ENCODE data around the gene PEMT. TPM values are rescaled to one million over a fixed set of nuclear protein-coding genes. Genes with fewer than 3 reads are reported as not detected.

The PEMT gene
- polyA plus RNA-seq, 2 donors = 27.2 to 34.2 TPM

DNA sequence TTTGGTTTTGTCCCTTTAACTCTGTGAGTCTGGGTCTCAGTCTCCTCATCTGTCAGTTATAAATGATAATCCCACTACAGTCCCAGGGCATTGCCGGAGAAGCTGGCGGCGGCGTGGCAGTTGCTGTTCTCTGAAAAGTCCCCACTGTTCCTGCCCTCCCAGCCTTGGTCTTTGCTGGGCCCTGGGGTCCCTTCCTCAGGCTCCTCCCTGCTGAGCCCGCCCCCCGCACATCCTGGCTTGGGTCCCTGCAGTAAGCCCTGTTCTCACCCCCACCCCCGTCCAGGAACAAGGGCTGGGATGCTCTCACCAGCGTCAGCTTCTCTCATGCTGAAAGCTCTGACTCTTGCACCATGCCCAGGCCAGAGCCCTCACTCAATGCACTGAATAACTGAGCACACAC lies 35.3 kb upstream of the PEMT start:
- 83% methylated on average over 8 of the region's 8 CpGs for WGBS, 2 donors

DNA sequence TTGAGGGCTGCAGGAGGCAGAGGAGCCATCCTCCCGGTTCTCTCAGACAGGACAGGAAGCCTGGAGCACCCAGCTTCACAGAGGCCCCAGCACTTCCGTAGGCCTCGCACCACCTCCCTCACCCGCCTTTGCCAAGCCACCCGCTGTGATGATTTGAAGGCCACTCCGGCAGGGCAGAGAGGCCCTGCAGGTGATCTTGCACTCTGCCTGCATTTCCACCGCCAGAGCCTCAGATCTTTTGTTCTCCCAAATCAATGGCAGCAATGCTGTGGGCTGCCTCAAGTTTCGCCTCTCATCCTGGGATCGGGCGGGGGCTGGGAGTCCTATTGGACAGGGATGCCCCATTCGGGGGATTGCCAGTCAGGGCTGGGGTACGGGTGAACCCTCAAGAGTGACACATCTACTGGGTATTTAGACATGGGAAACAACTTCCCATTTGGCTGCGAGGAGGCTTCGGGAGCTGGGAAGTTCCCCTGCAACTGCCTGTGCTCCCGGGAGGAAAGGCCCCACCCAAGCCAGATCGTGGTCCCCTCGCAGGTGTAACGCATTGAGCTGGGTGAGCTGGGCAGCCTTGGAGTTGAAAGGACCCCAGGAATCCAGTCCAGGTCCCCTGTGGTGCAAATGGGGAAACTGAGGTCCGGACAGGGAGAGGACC lies 34.8 kb upstream of the PEMT start:
- no peaks in the 10 kb centered on the region for H3K27me3 ChIP-seq (ENCODE audit: control insufficient read depth in 1 of 2, insufficient read depth in 2 of 2, low read length in 2 of 2)
- H3K9me3 ChIP-seq (ENCODE audit: control insufficient read depth in 2 of 2, insufficient read depth in 1 of 2, low read depth in 1 of 2, low read length in 1 of 2) = no peaks in the 10 kb centered on the region
- H3K4me3 ChIP-seq (ENCODE audit: low read depth in 1 of 2, low read length in 2 of 2) = no peak overlapping the region
- no peaks in the 10 kb centered on the region for H3K36me3 ChIP-seq (ENCODE audit: control insufficient read depth in 2 of 2, insufficient read depth in 2 of 2, low read length in 1 of 2)
- no peak overlapping the region for H3K27ac ChIP-seq (ENCODE audit: low read depth in 2 of 2, low read length in 1 of 2)
- peaks cover 0 to 2% of the 10 kb centered on the region in 2 donors for H3K4me1 ChIP-seq (ENCODE audit: control insufficient read depth in 2 of 2, insufficient read depth in 2 of 2, low read length in 1 of 2)
- WGBS, 2 donors = 71 to 74% methylated on average over 19 of the region's 19 CpGs

More for the DNA sequence above, 35.3 kb upstream of the PEMT start:
- Histone ChIP-seq H3K4me3 (ENCODE audit: low read depth in 1 of 2, low read length in 2 of 2) (no peak overlapping the region), H3K36me3 (ENCODE audit: control insufficient read depth in 2 of 2, insufficient read depth in 2 of 2, low read length in 1 of 2) (no peaks in the 10 kb centered on the region), H3K27ac (ENCODE audit: low read depth in 2 of 2, low read length in 1 of 2) (no peak overlapping the region), H3K4me1 (ENCODE audit: control insufficient read depth in 2 of 2, insufficient read depth in 2 of 2, low read length in 1 of 2) (peaks cover 0 to 2% of the 10 kb centered on the region in 2 donors), H3K9me3 (ENCODE audit: control insufficient read depth in 2 of 2, insufficient read depth in 1 of 2, low read depth in 1 of 2, low read length in 1 of 2) (no peaks in the 10 kb centered on the region), H3K27me3 (ENCODE audit: control insufficient read depth in 1 of 2, insufficient read depth in 2 of 2, low read length in 2 of 2) (no peaks in the 10 kb centered on the region)

- H3K4me3 ChIP-seq (ENCODE audit: low read depth in 1 of 2, low read length in 2 of 2) = no peak overlapping the region
- 75 to 77% methylated on average over 9 of the region's 9 CpGs for WGBS, 2 donors
- H3K27ac ChIP-seq (ENCODE audit: low read depth in 2 of 2, low read length in 1 of 2) = no peak overlapping the region
- no peaks in the 10 kb centered on the region for H3K36me3 ChIP-seq (ENCODE audit: control insufficient read depth in 2 of 2, insufficient read depth in 2 of 2, low read length in 1 of 2)
- H3K27me3 ChIP-seq (ENCODE audit: control insufficient read depth in 1 of 2, insufficient read depth in 2 of 2, low read length in 2 of 2) = no peaks in the 10 kb centered on the region
- H3K4me1 ChIP-seq (ENCODE audit: control insufficient read depth in 2 of 2, insufficient read depth in 2 of 2, low read length in 1 of 2) = peaks cover 0 to 2% of the 10 kb centered on the region in 2 donors
- H3K9me3 ChIP-seq (ENCODE audit: control insufficient read depth in 2 of 2, insufficient read depth in 1 of 2, low read depth in 1 of 2, low read length in 1 of 2) = no peaks in the 10 kb centered on the region
Measured at GRCh38 chr17:17624741-17625140, 33.2 kb upstream of the PEMT start.

GRCh38 chr17:17623904-17624303 lies 32.4 kb upstream of the PEMT start:
- 95 to 97% methylated on average over 9 of the region's 9 CpGs for WGBS, 2 donors
- no peaks in the 10 kb centered on the region for H3K9me3 ChIP-seq (ENCODE audit: control insufficient read depth in 2 of 2, insufficient read depth in 1 of 2, low read depth in 1 of 2, low read length in 1 of 2)

DNA sequence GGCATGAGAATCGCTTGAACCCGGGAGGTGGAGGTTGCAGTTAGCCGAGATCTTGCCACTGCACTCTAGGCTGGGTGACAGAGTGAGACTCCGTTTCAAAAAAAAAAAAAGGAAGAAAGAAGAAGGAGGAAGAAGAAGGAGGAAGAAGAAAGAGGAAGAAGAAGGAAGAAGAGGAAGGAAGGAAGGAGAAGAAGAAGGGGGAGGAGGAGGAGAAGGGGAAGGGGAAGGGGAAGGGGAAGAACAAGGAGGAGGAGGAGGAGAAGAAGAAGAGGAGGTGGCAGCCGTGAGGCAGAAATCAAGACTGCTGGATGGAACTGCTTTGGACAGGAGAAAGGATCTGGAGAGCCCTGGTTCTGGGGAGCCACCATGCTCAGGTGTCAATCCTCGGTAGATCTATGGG lies 29.7 kb upstream of the PEMT start:
- H3K36me3 ChIP-seq (ENCODE audit: control insufficient read depth in 2 of 2, insufficient read depth in 2 of 2, low read length in 1 of 2) = no peaks in the 10 kb centered on the region
- WGBS, 2 donors = 74 to 79% methylated on average over 6 of the region's 6 CpGs
- H3K4me3 ChIP-seq (ENCODE audit: low read depth in 1 of 2, low read length in 2 of 2) = no peak overlapping the region
- peaks cover 0 to 2% of the 10 kb centered on the region in 2 donors for H3K4me1 ChIP-seq (ENCODE audit: control insufficient read depth in 2 of 2, insufficient read depth in 2 of 2, low read length in 1 of 2)
- no peak overlapping the region for H3K27ac ChIP-seq (ENCODE audit: low read depth in 2 of 2, low read length in 1 of 2)
- H3K9me3 ChIP-seq (ENCODE audit: control insufficient read depth in 2 of 2, insufficient read depth in 1 of 2, low read depth in 1 of 2, low read length in 1 of 2) = no peaks in the 10 kb centered on the region
- H3K27me3 ChIP-seq (ENCODE audit: control insufficient read depth in 1 of 2, insufficient read depth in 2 of 2, low read length in 2 of 2) = no peaks in the 10 kb centered on the region

More at GRCh38 chr17:17623904-17624303, 32.4 kb upstream of the PEMT start:
- Histone ChIP-seq H3K36me3 (ENCODE audit: control insufficient read depth in 2 of 2, insufficient read depth in 2 of 2, low read length in 1 of 2) (no peaks in the 10 kb centered on the region), H3K27ac (ENCODE audit: low read depth in 2 of 2, low read length in 1 of 2) (no peak overlapping the region), H3K4me1 (ENCODE audit: control insufficient read depth in 2 of 2, insufficient read depth in 2 of 2, low read length in 1 of 2) (peaks cover 0 to 2% of the 10 kb centered on the region in 2 donors), H3K27me3 (ENCODE audit: control insufficient read depth in 1 of 2, insufficient read depth in 2 of 2, low read length in 2 of 2) (no peaks in the 10 kb centered on the region), H3K4me3 (ENCODE audit: low read depth in 1 of 2, low read length in 2 of 2) (no peak overlapping the region)

DNA sequence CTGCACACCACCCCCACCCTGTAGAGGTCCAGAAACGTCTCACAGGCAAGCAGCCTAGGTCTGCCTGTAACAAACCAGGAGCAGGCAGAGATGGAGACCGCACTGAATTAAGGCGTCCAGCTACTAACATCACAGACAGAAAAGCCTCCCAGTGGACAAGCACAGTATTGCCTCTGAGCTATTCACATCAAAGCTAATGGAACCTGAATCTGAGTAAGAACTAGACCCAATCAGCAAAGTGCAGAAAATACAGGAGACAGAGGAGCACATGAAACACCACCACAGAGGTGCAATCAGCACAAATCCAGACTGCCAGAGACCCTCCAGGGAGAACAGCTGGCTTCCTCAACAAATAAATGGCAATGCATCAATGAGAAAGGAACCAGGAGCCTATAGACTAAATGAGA lies 22.2 kb upstream of the PEMT start:
- Histone ChIP-seq H3K36me3 (ENCODE audit: control insufficient read depth in 2 of 2, insufficient read depth in 2 of 2, low read length in 1 of 2) (no peaks in the 10 kb centered on the region), H3K9me3 (ENCODE audit: control insufficient read depth in 2 of 2, insufficient read depth in 1 of 2, low read depth in 1 of 2, low read length in 1 of 2) (no peaks in the 10 kb centered on the region)
- WGBS, 2 donors = 3% methylated on average over 3 of the region's 3 CpGs

DNA sequence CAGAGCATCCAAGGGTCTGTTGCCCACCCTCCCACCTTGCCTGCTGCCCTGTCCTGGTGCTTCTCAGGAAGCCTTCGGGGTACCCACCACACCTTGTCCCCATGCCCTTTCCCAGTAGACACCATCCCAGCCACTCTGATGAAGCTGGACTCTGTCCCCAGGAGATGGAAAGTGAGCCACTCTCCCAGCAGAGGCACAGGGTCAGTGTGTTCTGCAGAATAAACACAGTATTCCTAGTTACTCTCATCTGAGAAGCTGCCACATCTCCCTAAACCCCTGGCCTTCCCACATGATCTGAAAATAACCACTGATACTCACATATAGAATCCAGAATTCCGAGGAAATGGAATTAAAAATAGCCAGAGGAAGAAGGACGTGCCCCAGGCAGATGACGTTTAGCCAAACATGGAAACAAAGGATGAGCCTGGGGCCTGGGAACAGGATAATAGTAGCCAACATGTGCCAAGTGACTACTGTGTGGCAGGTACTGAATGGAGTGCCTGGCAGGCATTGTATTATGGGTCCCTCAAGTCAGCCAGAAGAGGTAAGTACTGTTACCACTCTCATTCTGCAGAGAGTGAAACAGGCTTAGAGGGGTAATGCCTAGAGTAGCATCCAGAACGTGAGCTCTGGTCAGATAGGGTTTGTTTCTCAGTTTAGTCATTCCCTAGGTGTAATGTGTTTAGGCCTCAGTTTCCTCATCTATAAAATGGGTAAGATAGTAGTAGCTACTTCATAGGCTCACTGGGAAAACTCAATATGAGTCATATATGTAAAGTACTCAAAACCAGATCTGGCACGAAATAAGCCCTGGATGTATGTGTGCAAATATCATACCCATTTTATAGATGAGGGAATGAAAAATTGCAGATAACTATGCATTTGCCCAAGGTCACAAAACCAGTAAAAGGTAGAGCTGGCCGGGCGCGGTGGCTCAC lies 20.8 kb upstream of the PEMT start:
- Histone ChIP-seq H3K4me3 (ENCODE audit: low read depth in 1 of 2, low read length in 2 of 2) (no peak overlapping the region), H3K27ac (ENCODE audit: low read depth in 2 of 2, low read length in 1 of 2) (no peak overlapping the region), H3K4me1 (ENCODE audit: control insufficient read depth in 2 of 2, insufficient read depth in 2 of 2, low read length in 1 of 2) (no peaks in the 10 kb centered on the region), H3K27me3 (ENCODE audit: control insufficient read depth in 1 of 2, insufficient read depth in 2 of 2, low read length in 2 of 2) (no peaks in the 10 kb centered on the region), H3K36me3 (ENCODE audit: control insufficient read depth in 2 of 2, insufficient read depth in 2 of 2, low read length in 1 of 2) (no peaks in the 10 kb centered on the region), H3K9me3 (ENCODE audit: control insufficient read depth in 2 of 2, insufficient read depth in 1 of 2, low read depth in 1 of 2, low read length in 1 of 2) (no peaks in the 10 kb centered on the region)
- 67 to 78% methylated on average over 9 of the region's 9 CpGs for WGBS, 2 donors

More for the DNA sequence above, 22.2 kb upstream of the PEMT start:
- Histone ChIP-seq H3K4me3 (ENCODE audit: low read depth in 1 of 2, low read length in 2 of 2) (no peak overlapping the region), H3K27me3 (ENCODE audit: control insufficient read depth in 1 of 2, insufficient read depth in 2 of 2, low read length in 2 of 2) (no peaks in the 10 kb centered on the region), H3K27ac (ENCODE audit: low read depth in 2 of 2, low read length in 1 of 2) (no peak overlapping the region), H3K4me1 (ENCODE audit: control insufficient read depth in 2 of 2, insufficient read depth in 2 of 2, low read length in 1 of 2) (no peaks in the 10 kb centered on the region)

DNA sequence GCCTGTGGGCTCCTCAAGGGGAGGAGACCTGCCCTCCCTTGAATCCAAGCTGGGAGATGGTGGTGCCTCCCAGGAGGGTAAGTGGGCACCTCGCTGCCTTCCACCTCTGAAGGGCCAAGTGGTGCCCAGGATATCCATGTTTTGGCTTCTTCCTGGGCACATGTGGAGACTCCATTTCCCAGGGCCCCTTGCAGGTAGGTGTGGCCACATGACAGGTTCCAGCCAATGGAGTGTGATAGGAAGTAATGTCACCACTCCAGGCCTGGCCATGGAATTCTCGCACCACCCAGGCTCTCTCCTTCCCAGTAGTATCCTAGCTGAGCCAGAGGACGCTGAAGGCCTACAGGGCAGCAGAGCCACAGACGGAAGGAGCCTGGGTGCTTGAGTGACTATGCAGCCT lies 17.6 kb upstream of the PEMT start:
- Histone ChIP-seq H3K36me3 (ENCODE audit: control insufficient read depth in 2 of 2, insufficient read depth in 2 of 2, low read length in 1 of 2) (no peaks in the 10 kb centered on the region), H3K27me3 (ENCODE audit: control insufficient read depth in 1 of 2, insufficient read depth in 2 of 2, low read length in 2 of 2) (no peaks in the 10 kb centered on the region), H3K4me3 (ENCODE audit: low read depth in 1 of 2, low read length in 2 of 2) (no peak overlapping the region), H3K27ac (ENCODE audit: low read depth in 2 of 2, low read length in 1 of 2) (no peak overlapping the region), H3K4me1 (ENCODE audit: control insufficient read depth in 2 of 2, insufficient read depth in 2 of 2, low read length in 1 of 2) (peaks cover 0 to 2% of the 10 kb centered on the region in 2 donors), H3K9me3 (ENCODE audit: control insufficient read depth in 2 of 2, insufficient read depth in 1 of 2, low read depth in 1 of 2, low read length in 1 of 2) (no peaks in the 10 kb centered on the region)
- WGBS, 2 donors = 93 to 95% methylated on average over 4 of the region's 4 CpGs

DNA sequence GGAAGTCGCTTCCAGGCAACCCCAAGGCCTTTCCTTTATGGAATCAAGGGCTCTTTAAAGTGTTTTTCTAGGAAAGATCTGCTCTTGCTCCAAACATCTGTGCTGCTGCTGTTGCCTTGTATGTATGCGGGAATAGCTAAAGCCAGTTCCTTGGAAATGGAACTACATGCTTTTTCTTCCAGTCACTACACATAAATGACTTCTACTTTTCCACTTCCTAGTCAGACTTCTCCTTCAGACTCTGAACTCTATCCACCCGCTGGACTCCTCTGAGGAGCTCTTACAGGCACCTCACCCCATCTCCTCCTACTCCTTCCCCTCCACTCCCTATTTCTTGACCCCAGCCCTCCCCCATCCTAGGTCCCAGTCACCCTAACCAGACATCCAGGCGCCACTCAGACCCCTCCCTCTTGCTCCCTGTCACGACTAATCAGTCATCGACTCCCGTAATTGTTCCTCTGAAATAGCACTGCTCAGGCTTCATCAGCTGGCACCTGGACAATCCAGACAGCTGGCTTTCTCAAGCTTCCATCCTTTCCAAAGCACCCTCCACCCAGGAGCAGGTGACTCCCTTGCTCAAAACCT lies 15.0 kb upstream of the PEMT start:
- Histone ChIP-seq H3K36me3 (ENCODE audit: control insufficient read depth in 2 of 2, insufficient read depth in 2 of 2, low read length in 1 of 2) (no peaks in the 10 kb centered on the region), H3K9me3 (ENCODE audit: control insufficient read depth in 2 of 2, insufficient read depth in 1 of 2, low read depth in 1 of 2, low read length in 1 of 2) (no peaks in the 10 kb centered on the region), H3K27ac (ENCODE audit: low read depth in 2 of 2, low read length in 1 of 2) (no peak overlapping the region), H3K4me1 (ENCODE audit: control insufficient read depth in 2 of 2, insufficient read depth in 2 of 2, low read length in 1 of 2) (peaks cover 0 to 2% of the 10 kb centered on the region in 2 donors), H3K4me3 (ENCODE audit: low read depth in 1 of 2, low read length in 2 of 2) (no peak overlapping the region), H3K27me3 (ENCODE audit: control insufficient read depth in 1 of 2, insufficient read depth in 2 of 2, low read length in 2 of 2) (no peaks in the 10 kb centered on the region)
- WGBS, 2 donors = 58 to 60% methylated on average over 7 of the region's 7 CpGs

All from esophagus (tissue), 2 donors.